NCI-H1930 (cell line): ENCODE measurements around the gene NOD2.

Experiments used
- DNase-seq, 2 experiments: peaks; one replicate each; lab custom pipeline; 2025; lab: John Stamatoyannopoulos, UW

The NOD2 gene

DNA sequence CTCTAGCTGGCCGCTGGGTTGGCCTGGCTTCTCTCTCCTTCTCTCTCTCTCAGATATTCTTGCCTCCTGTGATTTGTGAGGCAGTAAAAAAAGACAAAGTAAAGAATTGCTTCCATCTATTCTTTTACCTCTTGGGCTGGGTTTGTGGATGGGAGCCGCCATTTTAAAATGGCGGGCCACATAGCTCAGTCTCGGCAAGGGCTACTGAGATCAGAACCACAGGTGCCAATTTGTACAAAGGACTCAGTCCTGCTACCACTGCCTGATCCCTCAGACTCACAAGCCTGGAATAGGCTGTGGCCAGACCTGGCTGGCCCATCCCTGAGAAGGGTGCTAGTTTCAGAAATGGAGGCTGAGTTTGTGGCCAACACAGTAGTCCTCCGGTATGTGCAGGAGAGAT, 24.1 kb downstream of the NOD2 start:
- no peak for DNase-seq

DNA sequence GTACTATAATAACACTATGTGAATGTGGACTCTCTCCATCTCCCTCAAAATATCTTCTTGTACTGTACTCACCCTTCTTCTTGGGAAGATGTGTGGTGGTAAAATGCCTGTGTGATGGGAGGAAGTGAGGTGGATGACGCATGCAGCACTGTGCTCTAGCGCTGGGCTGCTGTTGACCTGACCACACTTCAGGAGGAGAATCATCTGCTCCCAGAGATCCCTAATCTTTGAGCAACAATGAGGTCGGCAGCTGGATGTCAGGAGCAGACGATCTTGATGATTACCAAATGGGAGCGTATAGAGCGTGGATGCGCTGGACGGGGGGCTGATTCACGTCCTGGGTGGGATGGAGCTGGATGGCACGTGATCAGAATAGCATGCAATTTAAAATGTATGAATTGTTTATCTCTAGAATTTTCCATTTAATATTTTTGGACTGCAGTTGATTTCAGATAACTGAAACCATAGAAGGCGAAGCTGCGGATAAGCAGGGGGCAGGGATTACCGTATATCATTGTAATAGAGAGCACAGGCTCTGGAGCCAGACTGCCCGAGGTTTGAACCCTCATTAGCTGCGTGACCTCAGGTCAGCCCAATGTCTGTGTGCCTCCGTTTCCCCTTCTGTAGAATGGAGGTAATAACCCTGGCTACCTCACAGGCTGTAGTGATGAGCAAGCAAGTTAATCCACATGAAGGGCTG, 24.8 kb downstream of the NOD2 start:
- DNase-seq, result no peak

DNA sequence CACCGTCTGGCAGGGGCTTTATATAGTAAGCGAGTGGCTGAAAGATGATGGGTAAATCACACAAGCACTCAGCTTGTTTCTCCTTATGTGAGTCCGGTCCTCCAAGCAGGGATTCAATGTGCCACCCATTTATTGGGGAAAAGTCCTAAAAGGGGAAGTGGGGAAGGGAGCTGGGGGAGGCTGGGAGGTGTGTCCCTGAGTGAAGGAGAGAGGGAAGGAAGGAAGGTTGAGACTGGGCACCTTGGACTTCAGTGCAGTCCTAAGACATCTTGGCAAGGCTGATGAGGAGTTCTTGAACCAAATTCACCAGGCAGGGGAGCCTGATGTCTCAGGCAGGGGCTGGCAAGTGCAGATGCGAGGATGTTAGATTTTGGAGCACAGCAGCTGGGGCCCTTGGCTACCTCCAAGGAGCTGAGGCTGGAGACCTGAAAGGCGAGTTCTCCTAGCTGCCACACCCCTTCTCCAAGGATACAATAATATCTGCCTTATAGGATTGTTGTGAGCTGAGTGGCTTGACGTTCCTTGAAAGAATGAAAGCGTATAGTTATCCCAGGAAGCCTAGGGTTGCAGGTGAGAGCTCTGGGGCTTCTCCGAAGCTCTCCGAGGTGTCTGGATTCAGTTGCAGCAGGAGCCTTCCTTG, 25.5 kb downstream of the NOD2 start:
- no peak for DNase-seq

DNA sequence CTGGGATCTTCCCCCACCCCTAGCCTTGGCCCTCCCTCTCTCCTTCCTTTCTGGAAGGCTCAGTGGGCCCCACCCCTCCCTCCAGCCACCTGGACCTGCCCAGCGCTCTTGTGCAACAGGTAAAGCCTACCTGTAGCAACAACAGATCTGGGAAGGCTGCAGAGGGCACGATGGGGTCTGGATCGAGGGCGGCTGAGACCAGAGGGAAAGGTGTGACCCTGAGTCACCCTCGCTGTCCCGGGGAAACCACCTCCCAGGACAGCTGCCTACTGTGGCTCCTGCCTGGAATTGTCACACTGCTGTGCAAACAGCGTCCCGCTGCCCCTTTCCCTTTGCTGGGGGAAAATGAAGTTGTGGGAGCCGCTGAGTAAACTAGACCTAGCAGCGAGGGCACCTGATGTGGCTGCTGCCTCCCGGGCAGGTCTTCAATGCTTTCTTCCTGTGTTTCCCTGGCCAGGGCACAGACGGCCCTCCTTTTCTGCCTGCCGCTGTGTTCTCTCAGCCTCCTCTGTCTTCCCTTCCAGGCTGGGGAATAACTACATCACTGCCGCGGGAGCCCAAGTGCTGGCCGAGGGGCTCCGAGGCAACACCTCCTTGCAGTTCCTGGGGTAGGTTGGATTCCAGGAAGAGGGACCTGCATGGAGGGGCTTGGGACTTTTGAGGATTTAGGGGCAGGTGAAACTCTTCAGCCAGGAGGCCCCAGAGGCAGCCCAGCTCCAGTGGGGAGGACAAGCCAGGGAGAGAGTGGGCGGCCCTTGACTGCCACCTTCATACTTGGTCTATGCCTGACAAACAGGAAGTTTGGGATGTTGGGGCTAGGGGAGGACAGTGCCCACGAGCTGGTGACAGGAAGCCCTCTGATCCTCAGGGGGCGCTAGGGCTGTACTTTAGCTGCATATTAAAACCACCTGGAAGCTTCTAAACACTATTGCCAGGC, 26.3 kb downstream of the NOD2 start:
- DNase-seq, result no peak

DNA sequence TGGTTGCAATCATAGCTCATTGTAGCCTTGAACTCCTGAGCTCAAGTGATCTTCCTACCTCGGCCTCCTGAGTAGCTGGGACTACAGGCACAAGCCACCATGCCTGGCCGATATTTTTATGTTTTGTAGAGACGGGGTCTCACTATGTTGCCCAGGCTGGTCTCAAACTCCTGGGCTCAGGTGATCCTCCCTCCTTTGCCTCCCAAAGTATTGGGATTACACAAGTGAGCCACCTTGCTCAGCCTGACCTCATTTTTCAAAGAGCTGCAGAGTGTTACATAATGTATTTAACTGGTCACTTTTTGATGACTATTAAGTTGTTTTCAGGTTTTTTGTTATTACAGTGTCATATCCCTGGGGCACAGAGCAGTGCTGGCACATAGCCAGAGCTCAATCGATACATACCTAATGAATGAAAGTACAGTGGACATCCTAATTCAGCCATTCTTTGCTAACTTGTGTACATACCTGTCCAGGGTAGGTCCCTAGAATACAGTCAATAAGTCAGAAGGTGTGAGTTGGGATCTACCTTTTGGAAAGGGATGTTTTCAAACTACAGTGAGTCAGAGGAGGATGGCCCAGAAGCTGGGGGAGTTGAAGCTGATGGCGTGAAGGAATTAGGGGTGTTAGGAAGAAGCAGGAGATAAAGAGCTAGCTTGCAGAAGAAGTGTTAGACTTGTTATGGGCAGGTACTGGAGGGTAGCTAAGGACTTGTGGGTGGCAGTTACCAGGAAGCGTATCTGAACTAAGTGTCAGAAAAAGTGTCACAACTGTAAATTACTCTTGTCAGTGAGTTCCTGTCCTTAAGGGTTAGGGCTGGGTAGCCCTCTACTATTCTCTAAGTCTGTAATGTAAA, 28.4 kb downstream of the NOD2 start:
- DNase-seq, result no peak

DNA sequence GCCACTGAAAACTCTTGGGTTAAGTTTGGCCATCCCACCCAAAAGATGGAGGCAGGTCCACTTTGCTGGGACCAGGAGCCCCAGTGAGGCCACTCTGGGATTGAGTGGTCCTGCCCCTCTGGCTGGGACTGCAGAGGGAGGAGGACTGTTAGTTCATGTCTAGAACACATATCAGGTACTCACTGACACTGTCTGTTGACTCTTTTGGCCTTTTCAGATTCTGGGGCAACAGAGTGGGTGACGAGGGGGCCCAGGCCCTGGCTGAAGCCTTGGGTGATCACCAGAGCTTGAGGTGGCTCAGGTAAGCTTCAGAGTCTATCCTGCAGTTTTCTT, 29.0 kb downstream of the NOD2 start:
- no peak for DNase-seq

DNA sequence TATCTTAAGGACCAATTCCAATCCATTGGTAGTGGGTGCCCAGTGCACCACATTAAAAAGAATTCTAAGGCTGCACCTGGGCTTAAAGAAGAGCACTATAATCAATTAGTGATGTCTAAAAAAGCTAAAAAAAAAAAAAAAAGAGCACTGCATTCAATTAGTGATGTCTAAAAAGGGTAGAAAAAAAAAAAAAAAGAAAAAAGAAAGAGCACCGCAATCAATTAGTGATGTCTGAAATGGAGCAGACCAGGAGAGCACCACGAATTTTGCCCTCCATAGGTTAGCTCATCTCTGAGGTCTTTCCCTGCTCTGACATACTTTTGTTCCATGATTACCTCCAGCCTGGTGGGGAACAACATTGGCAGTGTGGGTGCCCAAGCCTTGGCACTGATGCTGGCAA, 29.6 kb downstream of the NOD2 start:
- DNase-seq, result no peak

DNA sequence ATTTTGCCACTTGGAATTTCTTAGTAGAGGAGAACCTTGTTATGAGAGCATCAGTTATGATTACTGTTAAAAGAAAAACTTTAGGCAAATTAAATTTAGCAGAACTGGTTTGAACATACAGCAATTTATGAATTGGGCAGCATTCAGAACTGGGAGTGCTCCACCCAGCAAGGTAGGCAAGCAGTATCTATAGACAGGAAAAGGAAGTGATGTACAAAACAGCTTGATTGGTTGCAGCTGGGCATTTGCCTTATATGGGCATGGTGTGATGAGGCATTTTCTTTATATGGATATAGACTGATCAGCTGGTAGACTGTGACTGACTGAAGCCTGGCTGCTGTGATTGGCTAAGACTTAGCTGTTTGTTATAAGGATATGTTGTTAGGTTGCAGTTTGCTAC, 30.9 kb downstream of the NOD2 start:
- DNase-seq, result no peak

DNA sequence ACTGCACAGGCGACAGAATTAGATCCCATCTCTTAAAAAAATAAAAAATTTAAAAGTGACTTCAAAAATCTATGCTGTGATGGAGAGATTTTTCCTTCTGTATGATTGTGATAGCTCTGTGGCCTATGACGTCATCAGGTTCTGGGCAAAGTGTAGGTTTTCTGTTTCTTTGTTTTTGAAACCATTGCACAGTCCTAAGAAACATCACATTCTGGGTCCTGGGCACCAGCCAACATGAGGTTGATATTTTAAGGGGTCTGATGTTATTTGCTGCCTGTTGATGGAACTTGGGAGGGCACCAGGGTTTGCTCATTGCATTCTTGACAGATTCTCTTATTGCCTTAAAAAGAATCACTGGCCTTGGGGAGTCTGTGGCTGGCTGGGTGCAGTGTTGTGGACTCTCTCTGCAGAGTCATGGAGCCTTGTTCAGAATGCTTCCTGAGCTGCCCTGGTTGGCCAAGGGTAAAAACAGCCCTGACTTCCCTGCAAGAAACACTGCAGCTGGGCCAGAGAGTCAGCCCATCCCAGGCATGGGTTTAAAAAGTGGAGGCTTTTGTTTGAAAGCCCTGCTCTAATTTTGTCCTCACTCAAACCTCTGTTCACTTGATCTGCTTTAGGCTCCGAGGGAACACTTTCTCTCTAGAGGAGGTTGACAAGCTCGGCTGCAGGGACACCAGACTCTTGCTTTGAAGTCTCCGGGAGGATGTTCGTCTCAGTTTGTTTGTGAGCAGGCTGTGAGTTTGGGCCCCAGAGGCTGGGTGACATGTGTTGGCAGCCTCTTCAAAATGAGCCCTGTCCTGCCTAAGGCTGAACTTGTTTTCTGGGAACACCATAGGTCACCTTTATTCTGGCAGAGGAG, 38.0 kb downstream of the NOD2 start:
- DNase-seq, result no peak

DNA sequence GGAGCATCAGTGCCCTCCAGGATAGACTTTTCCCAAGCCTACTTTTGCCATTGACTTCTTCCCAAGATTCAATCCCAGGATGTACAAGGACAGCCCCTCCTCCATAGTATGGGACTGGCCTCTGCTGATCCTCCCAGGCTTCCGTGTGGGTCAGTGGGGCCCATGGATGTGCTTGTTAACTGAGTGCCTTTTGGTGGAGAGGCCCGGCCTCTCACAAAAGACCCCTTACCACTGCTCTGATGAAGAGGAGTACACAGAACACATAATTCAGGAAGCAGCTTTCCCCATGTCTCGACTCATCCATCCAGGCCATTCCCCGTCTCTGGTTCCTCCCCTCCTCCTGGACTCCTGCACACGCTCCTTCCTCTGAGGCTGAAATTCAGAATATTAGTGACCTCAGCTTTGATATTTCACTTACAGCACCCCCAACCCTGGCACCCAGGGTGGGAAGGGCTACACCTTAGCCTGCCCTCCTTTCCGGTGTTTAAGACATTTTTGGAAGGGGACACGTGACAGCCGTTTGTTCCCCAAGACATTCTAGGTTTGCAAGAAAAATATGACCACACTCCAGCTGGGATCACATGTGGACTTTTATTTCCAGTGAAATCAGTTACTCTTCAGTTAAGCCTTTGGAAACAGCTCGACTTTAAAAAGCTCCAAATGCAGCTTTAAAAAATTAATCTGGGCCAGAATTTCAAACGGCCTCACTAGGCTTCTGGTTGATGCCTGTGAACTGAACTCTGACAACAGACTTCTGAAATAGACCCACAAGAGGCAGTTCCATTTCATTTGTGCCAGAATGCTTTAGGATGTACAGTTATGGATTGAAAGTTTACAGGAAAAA, 38.8 kb downstream of the NOD2 start:
- no peak for DNase-seq

DNA sequence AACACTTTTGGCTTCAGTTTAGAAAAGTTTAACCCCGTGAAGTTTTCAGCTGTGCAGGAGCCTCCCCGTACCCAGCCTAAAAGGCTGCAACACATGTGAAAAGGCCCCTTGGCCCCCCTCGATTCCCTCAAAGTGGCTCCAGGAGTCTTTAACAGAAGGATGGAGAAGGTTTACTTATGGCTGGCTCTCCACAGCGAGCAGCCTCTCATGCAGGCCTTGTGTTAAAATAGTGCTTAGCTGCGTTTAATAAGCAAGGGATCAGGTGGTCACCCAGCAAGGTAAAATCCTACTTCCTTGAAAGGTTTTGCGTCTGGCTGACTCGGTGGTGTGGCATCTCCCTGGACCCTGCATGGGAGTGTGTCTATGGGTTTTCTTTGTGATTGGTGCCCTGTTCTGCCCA, 40.1 kb downstream of the NOD2 start:
- no peak for DNase-seq

DNA sequence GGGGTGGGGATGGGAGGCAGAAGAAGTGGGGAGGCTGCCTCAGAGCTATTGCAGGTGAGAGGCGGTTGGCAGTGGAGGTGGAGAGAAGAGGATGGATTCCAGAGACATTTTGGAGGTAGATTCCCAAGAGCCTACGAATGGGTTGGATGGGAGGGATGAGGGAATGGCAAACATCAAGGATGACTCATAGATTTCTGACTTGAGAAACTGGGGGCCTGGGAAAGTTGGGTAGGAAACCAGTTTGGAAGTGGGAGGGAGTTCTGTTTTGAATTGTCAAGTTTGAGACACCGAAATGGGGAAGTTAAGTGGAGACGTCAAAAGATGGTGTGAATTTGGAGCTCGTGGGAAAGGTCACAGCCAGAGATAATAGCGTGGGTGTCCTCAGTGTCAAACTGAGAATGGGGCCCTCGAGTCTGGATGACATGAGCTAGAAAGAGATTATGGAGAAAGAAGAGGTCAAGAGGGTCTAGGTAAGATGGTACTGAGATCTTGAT, 42.3 kb downstream of the NOD2 start:
- DNase-seq, result no peak

DNA sequence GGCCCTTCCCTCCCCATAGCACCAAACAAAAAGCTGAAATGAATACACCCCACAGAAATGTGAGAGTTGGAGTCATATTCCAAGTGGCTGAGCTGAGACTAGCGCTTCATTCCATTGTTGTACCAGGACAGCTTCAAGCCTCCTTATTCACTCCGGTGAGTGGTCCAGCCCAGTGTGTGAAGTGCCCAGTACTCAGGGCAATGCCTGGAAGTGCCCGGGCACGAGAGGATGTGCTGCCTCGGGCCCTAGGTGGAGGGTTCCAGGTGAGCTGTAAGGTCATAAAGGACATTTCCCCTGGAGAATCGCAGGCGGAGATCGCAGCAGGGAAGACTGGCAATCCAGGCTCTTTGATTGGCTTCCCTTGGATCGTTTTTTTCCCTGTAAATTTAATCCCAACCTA, 43.0 kb downstream of the NOD2 start:
- DNase-seq, result no peak

DNA sequence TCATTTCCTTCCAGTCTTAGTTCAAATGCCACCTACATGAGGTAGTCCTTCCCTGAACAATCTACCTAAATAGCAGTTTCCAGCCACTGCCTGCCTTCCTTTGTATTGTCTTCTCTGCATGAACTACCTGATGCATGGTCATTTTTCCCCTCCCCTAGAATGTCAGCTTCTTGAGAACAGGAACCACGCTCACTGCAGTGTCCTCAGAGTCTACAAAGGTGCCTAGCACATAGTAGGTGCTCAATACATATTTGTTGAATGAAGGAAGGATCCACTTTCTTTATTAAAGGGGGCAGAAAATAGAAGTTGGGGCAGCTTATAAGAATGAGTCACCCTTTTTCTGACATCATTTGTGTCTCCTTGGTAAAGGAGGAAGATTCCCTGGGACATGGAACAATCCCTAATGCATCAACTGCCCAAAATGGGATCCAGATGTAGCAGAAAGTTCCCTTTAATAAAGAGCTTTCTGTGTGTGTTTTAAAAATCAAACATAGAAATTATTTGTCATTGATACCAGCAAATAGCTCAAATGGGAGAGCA, 44.1 kb downstream of the NOD2 start:
- DNase-seq, result no peak

DNA sequence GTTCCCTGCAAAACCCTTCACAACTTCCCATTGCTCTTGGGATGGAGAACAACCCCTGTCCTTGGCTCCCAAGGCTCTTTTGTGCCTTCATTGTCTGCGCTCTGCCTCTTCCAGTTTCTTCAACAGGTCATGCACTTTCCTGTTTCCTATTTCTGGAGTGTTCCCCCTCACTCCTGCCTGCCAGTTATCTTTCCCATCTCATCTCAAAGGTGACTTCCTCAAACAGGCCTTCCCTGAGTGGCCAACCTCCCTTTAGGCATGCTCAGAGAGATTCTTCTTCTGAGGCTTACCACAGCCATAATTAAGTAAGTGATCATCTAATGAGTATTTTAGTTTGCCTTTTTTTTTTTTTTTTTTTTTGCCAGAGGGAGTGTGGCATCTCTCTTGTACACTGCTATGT, 45.6 kb downstream of the NOD2 start:
- DNase-seq, result no peak

DNA sequence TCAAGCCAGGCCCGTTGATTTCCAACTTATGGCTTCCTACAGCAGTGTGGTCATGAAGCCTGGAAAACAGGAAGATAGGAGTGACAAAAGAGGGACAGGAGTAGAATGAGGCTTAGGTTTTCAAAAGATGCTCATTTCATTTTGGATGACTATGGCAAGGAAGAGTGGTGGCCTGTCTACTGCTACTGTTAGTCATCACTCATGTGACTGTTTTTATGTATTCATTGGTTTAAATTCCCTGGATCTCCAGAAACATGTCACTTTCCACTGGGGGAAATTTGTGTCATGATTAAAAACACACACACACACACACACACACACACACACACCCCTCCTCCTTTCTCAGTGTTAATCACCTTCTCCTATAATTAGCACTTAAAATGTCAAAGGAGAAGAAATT, 47.3 kb downstream of the NOD2 start:
- DNase-seq, result no peak

DNA sequence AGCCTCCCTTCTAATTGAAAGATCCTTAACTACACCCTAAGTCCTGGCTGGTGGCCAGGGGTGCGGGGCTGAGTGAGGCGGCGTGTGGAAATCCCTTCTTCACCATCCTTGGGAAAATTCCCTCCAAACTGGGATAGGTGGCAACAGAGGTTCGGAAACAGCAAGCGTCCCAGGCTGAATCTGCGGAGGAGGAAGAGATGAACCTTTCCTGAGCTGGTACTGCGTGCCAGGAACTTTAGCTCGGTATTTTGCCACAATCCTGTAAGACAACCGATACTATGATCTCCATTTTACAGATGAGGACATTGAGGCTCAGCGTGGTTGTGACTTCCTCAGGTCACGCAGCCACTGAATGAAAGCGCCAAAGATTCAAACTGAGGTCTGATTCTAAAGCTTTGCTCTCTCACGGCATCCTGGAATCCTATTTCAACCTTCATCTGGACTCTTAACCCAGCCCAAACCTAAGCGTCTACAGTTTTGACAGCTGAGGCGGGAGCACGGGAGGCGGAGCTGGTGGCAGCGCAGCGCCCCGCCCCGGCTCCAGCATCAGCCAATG, 47.9 kb downstream of the NOD2 start:
- DNase-seq, result no peak

DNA sequence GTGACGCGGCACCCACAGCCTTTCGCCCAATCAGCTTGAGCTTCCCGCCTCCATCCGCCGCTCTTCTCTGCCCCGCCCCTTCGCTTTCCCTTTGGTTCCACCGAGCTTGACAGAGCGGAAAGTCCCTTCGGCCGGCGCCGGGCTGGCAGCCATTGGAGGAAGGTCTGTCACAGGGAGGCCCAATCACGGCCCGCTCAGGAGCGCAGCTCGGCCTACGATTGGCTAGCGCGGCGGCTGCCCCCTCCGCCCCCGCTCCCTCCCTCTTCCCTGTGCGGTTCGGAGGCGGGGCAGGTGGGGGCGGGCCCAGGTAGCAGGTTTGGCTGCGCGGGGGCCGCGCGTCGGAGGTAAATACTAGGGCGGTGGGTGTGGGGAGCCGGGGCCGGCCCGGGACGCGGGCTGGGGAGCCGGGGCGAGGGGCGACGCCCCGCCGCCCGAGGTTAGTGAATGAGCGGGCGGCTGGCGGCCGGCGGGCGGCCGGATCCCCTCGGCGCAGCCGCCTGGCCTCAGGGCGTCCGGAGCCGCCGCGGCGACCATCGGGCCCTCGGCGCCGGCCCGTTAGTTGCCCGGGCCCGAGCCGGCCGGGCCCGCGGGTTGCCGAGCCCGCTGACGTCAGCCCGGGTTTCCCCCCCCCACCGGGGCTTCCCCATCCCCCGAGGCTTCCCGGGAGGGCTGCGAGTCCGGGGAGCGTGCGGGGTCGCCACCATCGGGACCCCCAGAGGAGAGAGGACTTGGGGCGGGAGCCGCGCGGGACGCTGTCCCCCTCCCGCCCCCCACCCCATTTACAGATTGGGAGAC, 48.6 kb downstream of the NOD2 start, which contains the start of gene CYLD:
TSS of gene CYLD (plus strand) at position 306 of the 795 bp plus-strand sequence. CDS start 7,613 bp downstream, outside the sequence.
- DNase-seq, result peak; percentile 90 to 91
